ENCODE results near the gene CA9.

The CA9 gene

GRCh38 chr9:35696520-35697215 is 22.9 kb downstream of the CA9 start:
- peak; percentile 39 for DNase-seq

GRCh38 chr9:35697486-35697885 is 23.8 kb downstream of the CA9 start:
- no peak for DNase-seq

DNA sequence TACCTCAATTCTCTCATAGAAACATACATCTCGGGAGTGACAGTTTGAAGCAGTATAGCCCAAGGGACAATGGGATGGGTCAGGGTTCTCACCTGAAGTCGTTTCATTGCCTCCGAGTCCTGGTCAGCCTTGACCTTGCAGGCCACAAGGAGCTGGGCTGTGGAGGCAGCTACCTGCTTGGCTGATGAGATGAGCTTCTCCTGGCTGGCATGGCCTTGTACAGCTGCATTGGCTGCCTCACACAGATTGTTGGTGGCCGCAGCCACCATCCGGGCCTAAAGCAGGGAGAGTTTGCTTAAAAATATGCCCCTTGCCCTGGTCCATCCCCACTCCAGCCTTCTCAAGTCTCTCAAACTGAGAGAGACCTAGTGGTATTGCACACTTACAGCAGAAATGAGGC is 24.5 kb downstream of the CA9 start:
- no peak for DNase-seq

DNA sequence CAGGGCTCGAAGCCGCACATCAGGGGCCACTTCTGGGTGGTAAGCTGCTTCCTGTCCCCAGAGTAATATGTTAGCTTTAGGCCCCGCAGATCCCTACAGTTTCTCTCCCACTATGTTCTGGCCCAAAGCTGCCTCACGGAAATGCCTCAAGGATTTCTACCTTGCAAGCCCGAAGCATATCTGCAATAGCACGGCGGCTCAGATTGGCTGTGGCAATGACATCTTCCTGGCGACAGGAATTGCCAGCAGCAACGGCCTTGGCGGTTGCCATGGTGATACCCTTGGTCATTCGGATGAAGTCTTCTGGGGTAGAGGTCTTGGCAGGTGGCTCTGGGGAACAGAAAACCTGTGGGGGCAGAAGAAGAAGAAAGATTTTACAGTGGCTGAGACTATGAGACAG is 26.3 kb downstream of the CA9 start:
- no peak for DNase-seq

- no peak for DNase-seq
Measured at GRCh38 chr9:35700942-35701341, 27.2 kb downstream of the CA9 start.

- no peak for DNase-seq
Measured at GRCh38 chr9:35702696-35703095, 29.0 kb downstream of the CA9 start.

DNA sequence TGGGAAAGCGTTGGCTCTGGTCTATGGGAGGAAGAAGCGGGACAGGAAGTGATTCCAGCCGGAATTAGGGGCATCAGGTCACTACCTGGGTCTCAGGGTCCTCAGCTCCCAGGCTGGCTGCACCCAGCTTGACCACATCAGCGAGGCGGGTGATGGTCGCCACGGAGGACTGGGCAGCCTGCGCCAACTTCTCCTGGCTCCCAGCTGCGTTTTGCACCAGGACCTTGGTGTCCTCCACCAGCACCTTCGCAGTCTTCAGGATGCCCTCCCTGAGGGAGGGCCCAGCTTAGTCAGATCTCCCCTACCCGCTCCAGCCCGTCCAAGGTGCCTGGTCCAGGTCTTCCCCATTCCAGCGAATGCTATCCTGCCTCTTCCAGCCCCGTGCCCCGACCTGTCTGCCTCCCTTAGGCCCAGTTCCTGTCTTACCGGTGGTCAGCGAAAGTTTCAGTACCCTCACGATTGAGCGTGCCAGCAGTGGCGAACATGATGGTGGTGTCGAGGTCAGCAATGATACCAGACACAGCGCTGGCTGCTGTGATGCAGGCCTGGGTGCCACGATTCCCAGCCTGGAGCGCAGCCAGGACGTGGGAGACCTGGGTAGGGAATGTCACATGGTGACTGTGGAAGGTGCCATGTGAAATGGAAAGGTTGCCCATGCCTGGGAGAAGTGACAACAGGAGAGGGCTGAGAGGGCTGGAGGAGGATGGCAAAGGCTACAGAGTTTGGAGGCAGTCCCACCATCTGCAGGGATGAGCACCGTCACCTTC is 30.4 kb downstream of the CA9 start:
- no peak for DNase-seq

- DNase-seq = no peak
Measured at GRCh38 chr9:35705372-35705771, 31.6 kb downstream of the CA9 start.

- DNase-seq = no peak
Measured at GRCh38 chr9:35705836-35706430, 32.2 kb downstream of the CA9 start.

GRCh38 chr9:35706951-35707350 is 33.2 kb downstream of the CA9 start:
- DNase-seq = no peak

GRCh38 chr9:35708146-35708545 is 34.4 kb downstream of the CA9 start:
- DNase-seq = no peak

DNA sequence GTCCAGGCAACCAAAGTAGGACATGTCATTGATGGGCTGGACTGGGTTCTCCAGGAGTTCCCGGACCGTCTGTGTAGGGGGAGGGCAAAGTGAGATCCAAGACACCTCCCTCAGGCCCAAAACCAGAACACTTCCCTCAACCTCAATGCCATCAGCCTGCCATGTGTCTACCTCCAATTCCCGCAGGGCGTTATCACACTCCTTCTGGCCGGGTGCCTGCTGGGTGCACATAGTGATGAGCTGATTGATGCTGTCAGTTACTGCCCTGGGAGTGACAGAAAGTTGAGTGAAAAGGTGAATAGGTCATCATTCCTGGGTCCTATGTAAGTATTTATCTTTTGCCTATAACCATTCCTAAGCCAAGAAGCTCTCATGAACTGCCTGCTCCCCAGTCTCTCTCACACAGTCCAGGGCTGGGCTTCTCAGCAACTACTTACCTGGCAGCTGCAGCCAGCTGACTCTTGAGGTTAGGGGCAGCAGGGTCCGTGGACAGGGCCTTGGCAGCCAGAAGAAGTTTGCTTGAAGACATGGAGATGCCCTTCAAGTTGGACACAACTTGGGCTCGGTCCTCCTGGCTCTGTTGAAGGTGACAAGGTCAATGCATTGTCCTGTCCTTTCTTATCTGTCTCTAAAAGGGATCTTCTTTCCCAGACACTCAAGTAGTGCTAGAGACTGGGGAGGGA is 37.2 kb downstream of the CA9 start:
- no peak for DNase-seq

DNA sequence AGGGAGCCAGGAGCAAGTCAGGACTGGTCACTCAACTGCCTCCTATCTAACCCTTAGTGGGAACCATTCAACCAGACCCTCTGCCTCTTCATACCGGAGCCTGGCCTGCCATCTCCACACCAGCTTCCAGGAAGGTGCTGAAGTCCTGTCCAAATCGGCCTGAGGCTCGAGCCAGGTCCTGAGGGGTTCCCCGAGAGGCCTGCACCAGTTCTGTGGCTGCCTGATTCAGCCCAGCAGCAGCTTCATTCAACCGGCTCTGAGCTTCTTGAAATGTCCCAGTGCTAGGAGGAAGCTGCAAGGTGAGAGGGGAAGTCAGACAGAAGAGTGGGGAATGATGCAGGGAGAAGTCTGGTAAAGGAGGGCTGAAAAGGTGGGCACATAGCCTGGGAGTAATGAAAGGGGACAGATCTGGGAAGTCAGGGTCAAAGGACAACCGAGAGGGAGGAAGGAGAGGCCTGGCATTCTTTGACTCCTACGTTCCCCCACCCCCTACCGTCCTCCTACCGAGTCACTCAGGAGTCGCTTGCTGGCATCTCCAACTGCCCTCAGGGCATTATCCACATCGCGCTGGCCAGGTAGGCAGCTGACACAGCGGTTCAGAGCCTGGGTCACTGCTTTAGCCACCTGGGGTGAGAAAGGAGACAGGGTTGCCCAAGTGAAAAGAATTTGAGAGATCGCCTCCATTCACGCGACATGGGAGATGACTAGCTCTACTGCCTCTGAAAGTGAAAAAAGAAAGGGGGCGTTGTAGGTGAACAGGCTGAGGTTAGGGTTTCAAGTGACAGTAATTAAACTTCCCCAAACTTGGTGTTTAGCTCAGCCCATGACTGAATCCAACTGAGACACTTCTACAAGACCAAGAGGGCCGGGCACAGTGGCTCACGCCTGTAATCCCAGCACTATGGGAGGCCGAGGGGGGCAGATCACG is 38.0 kb downstream of the CA9 start:
- DNase-seq = no peak

DNA sequence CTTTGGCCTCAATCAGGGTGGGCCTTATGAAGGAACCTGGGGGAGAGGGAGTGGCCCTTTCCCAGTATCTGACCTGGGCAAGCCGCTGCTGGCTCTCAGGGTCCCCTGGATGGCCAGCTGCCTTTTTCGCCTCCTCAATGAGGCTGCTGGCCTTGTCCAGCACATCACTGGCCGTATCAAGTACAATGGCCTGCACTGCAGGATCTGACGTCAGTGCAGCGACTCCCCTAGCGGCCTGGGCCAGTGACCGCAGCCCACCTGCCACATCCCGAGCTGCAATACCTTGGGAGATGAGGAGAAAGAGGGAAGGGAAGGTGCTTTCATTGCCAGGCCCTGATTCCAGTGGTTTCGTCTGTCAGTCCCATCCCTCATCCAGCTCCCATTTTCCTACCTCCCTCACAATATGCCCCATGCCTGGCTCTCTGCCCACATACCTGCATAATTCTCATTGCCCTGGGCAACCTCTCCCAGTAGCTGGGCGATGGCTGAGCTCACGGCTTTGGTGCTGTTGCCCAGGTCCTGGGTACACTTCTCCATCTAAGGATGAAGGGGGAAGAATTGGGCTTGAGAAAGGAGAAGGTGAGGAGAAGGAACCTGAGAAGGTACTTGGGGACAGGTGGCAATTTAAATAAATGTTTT is 39.2 kb downstream of the CA9 start:
- no peak for DNase-seq

- DNase-seq = no peak
Measured at GRCh38 chr9:35713578-35713977, 39.9 kb downstream of the CA9 start.

GRCh38 chr9:35714123-35714522 is 40.4 kb downstream of the CA9 start:
- no peak for DNase-seq

- no peak for DNase-seq
Measured at GRCh38 chr9:35714579-35715252, 41.0 kb downstream of the CA9 start.

DNA sequence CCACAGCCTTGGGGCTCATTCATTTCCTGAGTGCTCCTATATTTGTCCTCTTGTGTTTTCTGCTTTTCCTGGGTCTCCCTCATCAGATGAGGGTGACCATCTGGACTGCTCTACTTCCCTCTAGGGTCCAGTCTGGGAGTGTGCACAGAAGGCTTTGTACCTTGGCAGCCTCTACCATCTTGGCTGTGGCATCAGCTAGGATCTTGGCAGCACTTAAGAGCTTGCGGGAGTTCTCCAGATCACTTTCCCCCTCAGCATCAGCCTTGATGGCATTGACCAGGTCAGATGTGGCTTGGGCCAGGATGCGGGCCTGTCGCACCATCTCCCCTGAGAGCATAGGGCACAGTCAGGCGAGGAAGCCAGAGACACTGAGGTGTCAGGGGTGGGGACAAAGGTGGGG is 42.5 kb downstream of the CA9 start:
- DNase-seq = no peak

GRCh38 chr9:35717132-35717870 is 43.6 kb downstream of the CA9 start:
- DNase-seq = no peak

DNA sequence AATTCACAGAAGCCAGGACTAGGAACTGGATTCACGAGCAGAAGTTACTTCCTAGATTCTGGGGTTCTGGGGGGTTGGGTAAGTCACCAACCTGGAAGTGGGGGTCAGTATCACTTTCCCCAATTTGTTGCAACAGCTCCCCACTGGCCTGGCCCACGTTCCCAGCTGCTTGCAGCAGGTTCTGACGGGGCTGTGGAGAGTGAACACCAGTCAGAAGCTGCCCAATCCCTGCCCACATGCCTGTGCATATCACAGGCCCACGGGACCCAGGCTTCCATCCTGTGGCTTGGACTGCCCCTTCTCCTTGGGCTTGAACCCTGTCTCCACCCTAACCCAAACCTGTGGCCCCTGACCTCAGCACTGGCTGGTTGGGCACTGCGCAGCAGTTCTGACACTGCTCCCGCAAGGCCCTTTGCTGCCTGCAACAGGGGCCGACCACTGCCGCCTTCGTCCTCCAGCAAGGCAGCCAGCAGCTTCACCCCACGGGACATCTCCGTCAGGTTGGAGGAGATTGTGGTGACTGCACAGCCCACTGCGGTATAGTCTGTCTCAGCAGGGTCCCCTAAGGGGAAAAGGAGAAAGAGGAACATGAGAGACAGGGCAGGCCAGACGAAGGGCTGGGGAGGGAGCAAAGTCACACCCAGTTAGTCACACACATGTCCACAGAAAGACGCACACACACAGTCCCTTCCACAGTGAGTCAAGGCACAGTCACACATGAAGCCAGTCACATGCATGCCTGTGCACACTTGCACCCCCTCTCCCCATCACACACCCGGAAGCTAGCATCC is 45.2 kb downstream of the CA9 start:
- DNase-seq = no peak
